Frontal cortex (tissue), 4 donors: ENCODE measurements around the gene ARID4B. TPM values are rescaled to one million over a fixed set of nuclear protein-coding genes. Genes with fewer than 3 reads are reported as not detected.
A peak's percentile ranks its signal among the peaks of the same experiment; 100 is the strongest.
"Not testable (repeated sequence)": the region's sequence is repeated elsewhere in the genome, so short reads cannot be mapped to it uniquely, and the experiment has no call there.

Experiments
- DNase-seq, 2 donors: peaks; one replicate each; pipeline ENCODE4 v3.0.0; 2012; ENCODE audit warnings: low spot score in 2 of 2
- FAIRE-seq: peaks from 2 replicates; lab custom pipeline; 2012; peaks lifted over from hg19 to GRCh38; lab: Jason Lieb, UNC
- total RNA-seq: library from RNA; depleted of rRNA; stranded (reverse); fragments of >200 nt; gene quantifications from one replicate; pipeline ENCODE4 v1.2.3, GENCODE V29; 2014
- donor health status: control.
- donor health status: control.
- donor health status: control.

ARID4B gene
- total RNA-seq, result 92.9 TPM

GRCh38 chr1:235327559-235328270 is at the start of gene ARID4B:
ARID4B (minus strand) TSS chr1:235328179; CDS start chr1:235326919, 1,260 bp downstream.
- FAIRE-seq (no peak), DNase-seq (peak in 1 of 2 donors; percentile 94)

- FAIRE-seq (no peak), DNase-seq (no peak)
These were observed 48.1 kb upstream of the ARID4B start for GRCh38 chr1:235375919-235376605.

GRCh38 chr1:235369802-235370201 is 41.8 kb upstream of the ARID4B start:
- DNase-seq (no peak), FAIRE-seq (no peak)

- DNase-seq (no peak), FAIRE-seq (no peak)
These were observed 40.4 kb upstream of the ARID4B start for GRCh38 chr1:235368428-235368827.

- peak; percentile 80 to 95 for DNase-seq
- FAIRE-seq, result no peak
These were observed 39.3 kb upstream of the ARID4B start, which contains the start of gene TBCE for GRCh38 chr1:235367000-235367908. TBCE (plus strand) TSS chr1:235367427; CDS start chr1:235380050, 12,623 bp downstream.

- DNase-seq, result no peak
These were observed 38.3 kb upstream of the ARID4B start for GRCh38 chr1:235366286-235366685.

GRCh38 chr1:235364189-235364588 is 36.2 kb upstream of the ARID4B start:
- not testable (repeated sequence) for FAIRE-seq

More at GRCh38 chr1:235366286-235366685, 38.3 kb upstream of the ARID4B start:
- FAIRE-seq, result no peak

GRCh38 chr1:235358899-235359298 is 30.9 kb upstream of the ARID4B start:
- FAIRE-seq (no peak), DNase-seq (no peak)

More at GRCh38 chr1:235364189-235364588, 36.2 kb upstream of the ARID4B start:
- DNase-seq, result not testable (repeated sequence)

GRCh38 chr1:235357485-235358373 is 29.8 kb upstream of the ARID4B start:
- FAIRE-seq, result no peak
- DNase-seq, result no peak

GRCh38 chr1:235351898-235352297 is 23.9 kb upstream of the ARID4B start:
- DNase-seq (no peak), FAIRE-seq (no peak)

- FAIRE-seq, result no peak
- no peak for DNase-seq
These were observed 23.5 kb upstream of the ARID4B start for GRCh38 chr1:235351441-235351840.

GRCh38 chr1:235343726-235344125 is 15.7 kb upstream of the ARID4B start:
- DNase-seq (no peak), FAIRE-seq (no peak)

- no peak for FAIRE-seq
- no peak for DNase-seq
These were observed 14.5 kb upstream of the ARID4B start for GRCh38 chr1:235342471-235342870.

- no peak for FAIRE-seq
- DNase-seq, result no peak
These were observed 14.1 kb upstream of the ARID4B start for GRCh38 chr1:235342039-235342438.

GRCh38 chr1:235341334-235341733 is 13.4 kb upstream of the ARID4B start:
- DNase-seq, result no peak
- FAIRE-seq, result no peak

GRCh38 chr1:235339746-235340145 is 11.8 kb upstream of the ARID4B start:
- FAIRE-seq (no peak), DNase-seq (no peak)

- FAIRE-seq (no peak), DNase-seq (no peak)
These were observed 8.9 kb upstream of the ARID4B start for GRCh38 chr1:235336903-235337302.

GRCh38 chr1:235331401-235331800 is 3.4 kb upstream of the ARID4B start:
- FAIRE-seq, result no peak

GRCh38 chr1:235330918-235331285 is 2.9 kb upstream of the ARID4B start:
- DNase-seq (no peak), FAIRE-seq (no peak)

More at GRCh38 chr1:235331401-235331800, 3.4 kb upstream of the ARID4B start:
- no peak for DNase-seq
